AG04449 (cell line): Measurements from ENCODE around the gene ETS1.

Source experiments
- CTCF ChIA-PET: fragments of 350-600 bp; formaldehyde crosslinking; extraction: SDS; loops from one replicate; lab custom pipeline; 2021; ENCODE audit warnings: antibody characterized with exemption; lab: Yijun Ruan, JAX
- POLR2A ChIA-PET: fragments of 400-600, 350-600 bp; formaldehyde crosslinking; extraction: SDS; loops from one replicate; lab custom pipeline; 2020; ENCODE audit warnings: antibody characterized with exemption, inconsistent platforms; lab: Yijun Ruan, JAX
- DNase-seq: peaks from one replicate; pipeline ENCODE4 v3.0.0-alpha.2; 2010; ENCODE audit warnings: low read depth, low spot score
- H3K4me3 ChIP-seq: 2 replicates; pipeline ENCODE4 v1.5.1; 2011; ENCODE audit warnings: low read depth, mild to moderate bottlenecking, control low read depth, low read length
- CTCF ChIP-seq: IDR thresholded peaks from one replicate; pipeline ENCODE4 v1.5.1; 2011; ENCODE audit warnings: mild to moderate bottlenecking, moderate library complexity, low read length, control low read depth, inconsistent platforms; ENCODE audit not compliant: insufficient read depth; ENCODE audit errors: missing control alignments

The ETS1 gene

GRCh38 chr11:128512474-128512996, 74.8 kb downstream of the ETS1 start:
- H3K4me3 ChIP-seq = no peak overlapping the region
- CTCF ChIA-PET = interaction anchor here (0.8 to 5.7 kb wide), 2 partner anchors 119 to 355 kb away, joined by 3 to 37 read pairs; no protein-coding TSS in a partner anchor
- no peak for TF ChIP-seq CTCF
- no peak for DNase-seq
- POLR2A ChIA-PET = no interaction called here

GRCh38 chr11:128511712-128512111, 75.6 kb downstream of the ETS1 start:
- DNase-seq = no peak
- ChIA-PET POLR2A (interaction anchor here (0.9 kb wide), 1 partner anchor 8 kb away, joined by 4 read pairs; no protein-coding TSS in a partner anchor), CTCF (interaction anchor here (0.7 to 5.7 kb wide), 5 partner anchors 13 to 353 kb away, joined by 3 to 37 read pairs (median 3); no protein-coding TSS in a partner anchor)
- H3K4me3 ChIP-seq = no peak overlapping the region
- no peak for TF ChIP-seq CTCF

GRCh38 chr11:128509621-128510389, 77.6 kb downstream of the ETS1 start:
- POLR2A ChIA-PET = interaction anchor here (1.0 to 1.5 kb wide), 3 partner anchors 8 to 330 kb away, joined by 3 to 5 read pairs (median 3); no protein-coding TSS in a partner anchor
- no peak for DNase-seq
- CTCF ChIA-PET = interaction anchor here (1.0 to 5.7 kb wide), 2 partner anchors 122 to 321 kb away, joined by 3 to 37 read pairs; no protein-coding TSS in a partner anchor
- H3K4me3 ChIP-seq = no peak overlapping the region
- TF ChIP-seq CTCF = no peak

GRCh38 chr11:128508770-128509510, 78.4 kb downstream of the ETS1 start:
- no peak for DNase-seq
- CTCF ChIA-PET = interaction anchor here (0.7 to 5.7 kb wide), 3 partner anchors 10 to 322 kb away, joined by 3 to 37 read pairs (median 3); no protein-coding TSS in a partner anchor
- POLR2A ChIA-PET = interaction anchor here (1.0 to 1.5 kb wide), 3 partner anchors 9 to 330 kb away, joined by 3 to 5 read pairs (median 4); no protein-coding TSS in a partner anchor

GRCh38 chr11:128507936-128508335, 79.4 kb downstream of the ETS1 start:
- no peak for DNase-seq
- CTCF ChIA-PET = interaction anchor here (0.7 to 5.7 kb wide), 4 partner anchors 9 to 336 kb away, joined by 3 to 37 read pairs (median 3); no protein-coding TSS in a partner anchor

More at GRCh38 chr11:128508770-128509510, 78.4 kb downstream of the ETS1 start:
- H3K4me3 ChIP-seq = no peak overlapping the region
- no peak for TF ChIP-seq CTCF

More at GRCh38 chr11:128507936-128508335, 79.4 kb downstream of the ETS1 start:
- TF ChIP-seq CTCF = no peak
- POLR2A ChIA-PET = interaction anchor here (0.6 to 1.0 kb wide), 2 partner anchors 13 to 84 kb away, joined by 3 to 4 read pairs; no protein-coding TSS in a partner anchor
- H3K4me3 ChIP-seq = no peak overlapping the region
